Activated T-cell treated with anti-CD3 and anti-CD28 coated beads, Interleukin-2, amount 50 U/mL, for 24 hours (primary cell): ENCODE data around the gene HERC4.
"Not testable (repeated sequence)": the region's sequence is repeated elsewhere in the genome, so short reads cannot be mapped to it uniquely, and the experiment has no call there.

Experiments used
- DNase-seq: peaks from one replicate; pipeline ENCODE4 v3.0.0-alpha.2; 2020
- H3K27ac Mint-ChIP-seq: 2 replicates; pipeline ENCODE4 v1.8.0; 2020; ENCODE audit warnings: mild to moderate bottlenecking, mixed read lengths
- H3K27me3 Mint-ChIP-seq: 2 replicates; pipeline ENCODE4 v1.8.0; 2020; ENCODE audit warnings: mixed read lengths
- H3K36me3 Mint-ChIP-seq: 2 replicates; pipeline ENCODE4 v1.8.0; 2020; ENCODE audit warnings: low read depth, mixed read lengths
- H3K4me1 Mint-ChIP-seq: 2 replicates; pipeline ENCODE4 v1.8.0; 2020; ENCODE audit warnings: low read depth, mixed read lengths
- H3K4me3 Mint-ChIP-seq: 2 replicates; pipeline ENCODE4 v1.8.0; 2020; ENCODE audit warnings: mild to moderate bottlenecking, moderate library complexity, mixed read lengths
- H3K9me3 Mint-ChIP-seq: 2 replicates; pipeline ENCODE4 v1.8.0; 2020; ENCODE audit warnings: mixed read lengths

The HERC4 gene

GRCh38 chr10:67976292-67977245 is 98.5 kb downstream of the HERC4 start:
- no peak for DNase-seq
- peaks cover 6% of the 10 kb centered on the region for H3K9me3 Mint-ChIP-seq
- H3K4me3 Mint-ChIP-seq: no peak overlapping the region
- peaks cover 92% of the 10 kb centered on the region for H3K36me3 Mint-ChIP-seq
- H3K27me3 Mint-ChIP-seq: no peaks in the 10 kb centered on the region
- H3K4me1 Mint-ChIP-seq: peaks cover 14% of the 10 kb centered on the region
- H3K27ac Mint-ChIP-seq: no peak overlapping the region

- peaks cover 91% of the 10 kb centered on the region for H3K36me3 Mint-ChIP-seq
- peaks cover 6% of the 10 kb centered on the region for H3K9me3 Mint-ChIP-seq
- no peak for DNase-seq
- H3K27ac Mint-ChIP-seq: no peak overlapping the region
- no peak overlapping the region for H3K4me3 Mint-ChIP-seq
- H3K4me1 Mint-ChIP-seq: peaks cover 10% of the 10 kb centered on the region
- H3K27me3 Mint-ChIP-seq: no peaks in the 10 kb centered on the region
Measured at GRCh38 chr10:67975871-67976270, 99.2 kb downstream of the HERC4 start.

- no peak overlapping the region for H3K4me3 Mint-ChIP-seq
- peaks cover 87% of the 10 kb centered on the region for H3K36me3 Mint-ChIP-seq
- peaks cover 14% of the 10 kb centered on the region for H3K4me1 Mint-ChIP-seq
Measured at GRCh38 chr10:67971311-67971710, 103.8 kb downstream of the HERC4 start.

GRCh38 chr10:67969875-67970274 is 105.2 kb downstream of the HERC4 start:
- H3K4me1 Mint-ChIP-seq: peaks cover 14% of the 10 kb centered on the region
- DNase-seq: no peak
- no peaks in the 10 kb centered on the region for H3K27me3 Mint-ChIP-seq
- H3K4me3 Mint-ChIP-seq: no peak overlapping the region
- H3K36me3 Mint-ChIP-seq: peaks cover 90% of the 10 kb centered on the region
- peaks cover 6% of the 10 kb centered on the region for H3K9me3 Mint-ChIP-seq
- no peak overlapping the region for H3K27ac Mint-ChIP-seq

More at GRCh38 chr10:67971311-67971710, 103.8 kb downstream of the HERC4 start:
- H3K9me3 Mint-ChIP-seq: peaks cover 6% of the 10 kb centered on the region
- no peaks in the 10 kb centered on the region for H3K27me3 Mint-ChIP-seq
- no peak for DNase-seq
- no peak overlapping the region for H3K27ac Mint-ChIP-seq

GRCh38 chr10:67966035-67966434 is 109.0 kb downstream of the HERC4 start:
- not testable (repeated sequence) for H3K27ac Mint-ChIP-seq, H3K27me3 Mint-ChIP-seq, H3K4me3 Mint-ChIP-seq, DNase-seq, H3K9me3 Mint-ChIP-seq
- H3K36me3 Mint-ChIP-seq: peaks cover 87% of the 10 kb centered on the region
- H3K4me1 Mint-ChIP-seq: peaks cover 14% of the 10 kb centered on the region

- Mint-ChIP-seq H3K27ac (no peak overlapping the region), H3K9me3 (no peaks in the 10 kb centered on the region), H3K27me3 (no peaks in the 10 kb centered on the region), H3K4me1 (peaks cover 14% of the 10 kb centered on the region), H3K4me3 (no peak overlapping the region), H3K36me3 (peaks cover 88% of the 10 kb centered on the region)
- DNase-seq: no peak
Measured at GRCh38 chr10:67965456-67965855, 109.6 kb downstream of the HERC4 start.

GRCh38 chr10:67959839-67960476 is 115.1 kb downstream of the HERC4 start:
- peaks cover 2% of the 10 kb centered on the region for H3K4me1 Mint-ChIP-seq
- H3K27me3 Mint-ChIP-seq: no peaks in the 10 kb centered on the region
- peaks cover 47% of the 10 kb centered on the region for H3K36me3 Mint-ChIP-seq
- DNase-seq: no peak
- no peak overlapping the region for H3K27ac Mint-ChIP-seq
- H3K4me3 Mint-ChIP-seq: no peak overlapping the region
- no peaks in the 10 kb centered on the region for H3K9me3 Mint-ChIP-seq

GRCh38 chr10:67955614-67956013 is 119.5 kb downstream of the HERC4 start:
- DNase-seq: no peak
- no peaks in the 10 kb centered on the region for H3K9me3 Mint-ChIP-seq
- H3K4me3 Mint-ChIP-seq: no peak overlapping the region
- H3K27me3 Mint-ChIP-seq: no peaks in the 10 kb centered on the region
- peaks cover 45% of the 10 kb centered on the region for H3K36me3 Mint-ChIP-seq
- peaks cover 2% of the 10 kb centered on the region for H3K4me1 Mint-ChIP-seq
- H3K27ac Mint-ChIP-seq: no peak overlapping the region

GRCh38 chr10:67943917-67944316 is 131.2 kb downstream of the HERC4 start:
- H3K9me3 Mint-ChIP-seq: no peaks in the 10 kb centered on the region
- no peak overlapping the region for H3K4me3 Mint-ChIP-seq
- no peaks in the 10 kb centered on the region for H3K27me3 Mint-ChIP-seq
- DNase-seq: no peak
- H3K36me3 Mint-ChIP-seq: peaks cover 77% of the 10 kb centered on the region
- peaks cover 3% of the 10 kb centered on the region for H3K4me1 Mint-ChIP-seq
- no peak overlapping the region for H3K27ac Mint-ChIP-seq

GRCh38 chr10:67936416-67936815 is 138.7 kb downstream of the HERC4 start:
- Mint-ChIP-seq H3K4me3 (no peak overlapping the region), H3K27me3 (no peaks in the 10 kb centered on the region), H3K27ac (no peak overlapping the region), H3K9me3 (no peaks in the 10 kb centered on the region), H3K4me1 (no peaks in the 10 kb centered on the region), H3K36me3 (peaks cover 67% of the 10 kb centered on the region)
- no peak for DNase-seq

- no peak overlapping the region for H3K4me3 Mint-ChIP-seq
- peak overlapping the region; percentile 28 for H3K27ac Mint-ChIP-seq
- no peaks in the 10 kb centered on the region for H3K4me1 Mint-ChIP-seq
- peaks cover 73% of the 10 kb centered on the region for H3K36me3 Mint-ChIP-seq
- no peaks in the 10 kb centered on the region for H3K27me3 Mint-ChIP-seq
- DNase-seq: no peak
- H3K9me3 Mint-ChIP-seq: no peaks in the 10 kb centered on the region
Measured at GRCh38 chr10:67935223-67935622, 139.9 kb downstream of the HERC4 start.

GRCh38 chr10:67934336-67934735 is 140.7 kb downstream of the HERC4 start:
- Mint-ChIP-seq H3K4me3 (no peak overlapping the region), H3K9me3 (no peaks in the 10 kb centered on the region), H3K27ac (peak overlapping the region; percentile 66), H3K27me3 (no peaks in the 10 kb centered on the region), H3K4me1 (no peaks in the 10 kb centered on the region), H3K36me3 (peaks cover 79% of the 10 kb centered on the region)
- DNase-seq: no peak

- Mint-ChIP-seq H3K27ac (no peak overlapping the region), H3K9me3 (no peaks in the 10 kb centered on the region), H3K4me1 (no peaks in the 10 kb centered on the region), H3K36me3 (peaks cover 79% of the 10 kb centered on the region), H3K4me3 (no peak overlapping the region), H3K27me3 (no peaks in the 10 kb centered on the region)
- DNase-seq: no peak
Measured at GRCh38 chr10:67933199-67933598, 141.9 kb downstream of the HERC4 start.

- Mint-ChIP-seq H3K27me3 (no peaks in the 10 kb centered on the region), H3K4me1 (peaks cover 1% of the 10 kb centered on the region), H3K4me3 (no peak overlapping the region), H3K27ac (peak overlapping the region; percentile 15), H3K36me3 (peaks cover 71% of the 10 kb centered on the region), H3K9me3 (no peaks in the 10 kb centered on the region)
- DNase-seq: no peak
Measured at GRCh38 chr10:67926951-67927350, 148.1 kb downstream of the HERC4 start.

- H3K9me3 Mint-ChIP-seq: no peaks in the 10 kb centered on the region
- H3K4me3 Mint-ChIP-seq: no peak overlapping the region
- no peak for DNase-seq
- peaks cover 68% of the 10 kb centered on the region for H3K36me3 Mint-ChIP-seq
- peaks cover 1% of the 10 kb centered on the region for H3K4me1 Mint-ChIP-seq
- H3K27ac Mint-ChIP-seq: peak overlapping the region; percentile 44
- no peaks in the 10 kb centered on the region for H3K27me3 Mint-ChIP-seq
Measured at GRCh38 chr10:67925449-67926005, 149.6 kb downstream of the HERC4 start.
